Mammary epithelial cell (primary cell): ENCODE results near the gene PPTC7.

Source experiments
- EZH2 ChIP-seq: IDR thresholded peaks from 2 replicates; pipeline ENCODE4 v1.6.1; 2012; ENCODE audit warnings: low read length, inconsistent platforms, borderline replicate concordance
- TF ChIP-seq, protein P1 (sequence below), 2 donors: IDR thresholded peaks in 1 of 2; conservative IDR thresholded peaks in 1 of 2; 2 replicates each; pipeline ENCODE4 v1.5.1; 2011 to 2012; ENCODE audit warnings: inconsistent platforms in 2 of 2, low read length in 2 of 2, mild to moderate bottlenecking in 2 of 2, control low read depth in 1 of 2, low read depth in 1 of 2; ENCODE audit not compliant: insufficient read depth in 1 of 2; ENCODE audit errors: extremely low read depth in 1 of 2

- TF ChIP-seq, protein P1, sequence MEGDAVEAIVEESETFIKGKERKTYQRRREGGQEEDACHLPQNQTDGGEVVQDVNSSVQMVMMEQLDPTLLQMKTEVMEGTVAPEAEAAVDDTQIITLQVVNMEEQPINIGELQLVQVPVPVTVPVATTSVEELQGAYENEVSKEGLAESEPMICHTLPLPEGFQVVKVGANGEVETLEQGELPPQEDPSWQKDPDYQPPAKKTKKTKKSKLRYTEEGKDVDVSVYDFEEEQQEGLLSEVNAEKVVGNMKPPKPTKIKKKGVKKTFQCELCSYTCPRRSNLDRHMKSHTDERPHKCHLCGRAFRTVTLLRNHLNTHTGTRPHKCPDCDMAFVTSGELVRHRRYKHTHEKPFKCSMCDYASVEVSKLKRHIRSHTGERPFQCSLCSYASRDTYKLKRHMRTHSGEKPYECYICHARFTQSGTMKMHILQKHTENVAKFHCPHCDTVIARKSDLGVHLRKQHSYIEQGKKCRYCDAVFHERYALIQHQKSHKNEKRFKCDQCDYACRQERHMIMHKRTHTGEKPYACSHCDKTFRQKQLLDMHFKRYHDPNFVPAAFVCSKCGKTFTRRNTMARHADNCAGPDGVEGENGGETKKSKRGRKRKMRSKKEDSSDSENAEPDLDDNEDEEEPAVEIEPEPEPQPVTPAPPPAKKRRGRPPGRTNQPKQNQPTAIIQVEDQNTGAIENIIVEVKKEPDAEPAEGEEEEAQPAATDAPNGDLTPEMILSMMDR (conservative IDR thresholded peaks at IDR 0.05 in 1 of 2, IDR thresholded peaks at IDR 0.05 in 1 of 2; ENCODE audit: extremely low read depth in 1 of 2, insufficient read depth in 1 of 2, low read depth in 1 of 2, low read length in 2 of 2) = no peak
- TF ChIP-seq EZH2 = no peak
Measured at GRCh38 chr12:110619534-110619953, 36.4 kb upstream of the PPTC7 start.
